GM12874 (cell line): ENCODE results near the gene SRD5A3.

Source experiments
- TF ChIP-seq, protein P1 (sequence below): IDR thresholded peaks from 2 replicates; pipeline ENCODE4 v1.5.1; 2011; ENCODE audit warnings: low read depth, mild to moderate bottlenecking, control low read depth, low read length, moderate library complexity; ENCODE audit not compliant: insufficient read depth

Gene SRD5A3

DNA sequence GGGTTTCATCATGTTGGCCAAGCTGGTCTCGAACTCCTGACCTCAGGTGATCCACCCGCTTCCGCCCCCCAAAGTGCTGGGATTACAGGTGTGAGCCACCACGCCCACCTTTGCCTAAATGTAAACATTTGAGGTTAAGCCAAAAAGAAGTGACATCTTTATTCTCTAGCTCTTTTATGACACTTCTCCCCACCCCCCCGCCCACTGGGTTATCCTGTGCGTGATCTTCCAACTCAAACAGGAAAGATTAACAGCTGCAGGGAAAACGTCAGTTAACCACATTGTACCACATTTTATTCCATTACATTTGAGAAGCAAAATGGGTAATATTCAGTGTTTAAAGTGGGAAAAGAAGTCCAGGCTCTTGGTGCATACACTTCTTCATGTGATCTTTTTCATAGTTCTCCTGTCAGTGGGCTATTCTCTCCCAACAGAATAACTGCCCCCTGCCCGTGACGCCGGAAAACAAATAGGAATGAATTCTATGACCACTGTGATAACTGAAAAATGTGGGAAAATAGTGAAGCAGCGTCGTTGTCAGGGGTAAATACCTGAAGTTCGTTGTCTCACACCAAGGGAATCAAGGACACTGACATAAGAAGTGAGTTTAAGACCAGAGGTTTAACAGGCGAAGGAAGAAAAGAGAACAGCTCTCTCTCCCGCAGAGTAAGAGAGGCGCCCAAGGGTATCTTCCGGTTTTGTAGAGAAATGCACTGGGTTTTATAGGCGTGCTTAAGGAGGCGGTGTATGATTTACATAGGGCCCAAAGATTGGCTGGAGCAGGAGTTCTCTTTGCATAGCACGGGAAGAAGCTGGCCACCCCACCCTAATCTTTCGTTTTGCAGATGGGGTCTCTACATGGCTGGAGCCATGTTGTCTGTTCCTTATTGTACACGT is 9.7 kb upstream of the SRD5A3 start:
- TF ChIP-seq, protein P1, sequence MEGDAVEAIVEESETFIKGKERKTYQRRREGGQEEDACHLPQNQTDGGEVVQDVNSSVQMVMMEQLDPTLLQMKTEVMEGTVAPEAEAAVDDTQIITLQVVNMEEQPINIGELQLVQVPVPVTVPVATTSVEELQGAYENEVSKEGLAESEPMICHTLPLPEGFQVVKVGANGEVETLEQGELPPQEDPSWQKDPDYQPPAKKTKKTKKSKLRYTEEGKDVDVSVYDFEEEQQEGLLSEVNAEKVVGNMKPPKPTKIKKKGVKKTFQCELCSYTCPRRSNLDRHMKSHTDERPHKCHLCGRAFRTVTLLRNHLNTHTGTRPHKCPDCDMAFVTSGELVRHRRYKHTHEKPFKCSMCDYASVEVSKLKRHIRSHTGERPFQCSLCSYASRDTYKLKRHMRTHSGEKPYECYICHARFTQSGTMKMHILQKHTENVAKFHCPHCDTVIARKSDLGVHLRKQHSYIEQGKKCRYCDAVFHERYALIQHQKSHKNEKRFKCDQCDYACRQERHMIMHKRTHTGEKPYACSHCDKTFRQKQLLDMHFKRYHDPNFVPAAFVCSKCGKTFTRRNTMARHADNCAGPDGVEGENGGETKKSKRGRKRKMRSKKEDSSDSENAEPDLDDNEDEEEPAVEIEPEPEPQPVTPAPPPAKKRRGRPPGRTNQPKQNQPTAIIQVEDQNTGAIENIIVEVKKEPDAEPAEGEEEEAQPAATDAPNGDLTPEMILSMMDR, result no peak

DNA sequence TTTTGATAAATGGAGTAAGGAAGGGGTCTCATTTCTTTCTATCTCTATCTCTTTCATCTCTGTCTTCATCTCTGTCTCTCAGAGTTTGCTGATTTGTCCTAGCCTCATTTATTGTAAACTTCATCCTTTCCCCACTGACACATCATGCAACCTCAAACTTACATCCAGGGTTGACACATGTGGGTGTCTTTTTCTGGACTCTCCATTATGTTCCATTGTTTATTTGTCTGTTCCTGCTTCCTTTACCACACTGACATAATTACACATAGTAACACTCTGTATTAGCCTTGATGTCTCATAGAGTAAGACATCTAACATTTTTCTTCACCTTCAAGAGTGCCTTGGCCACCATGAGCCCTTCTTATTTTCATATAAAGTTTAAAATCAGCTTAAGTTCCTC is 8.1 kb upstream of the SRD5A3 start:
- TF ChIP-seq, protein P1, result no peak

DNA sequence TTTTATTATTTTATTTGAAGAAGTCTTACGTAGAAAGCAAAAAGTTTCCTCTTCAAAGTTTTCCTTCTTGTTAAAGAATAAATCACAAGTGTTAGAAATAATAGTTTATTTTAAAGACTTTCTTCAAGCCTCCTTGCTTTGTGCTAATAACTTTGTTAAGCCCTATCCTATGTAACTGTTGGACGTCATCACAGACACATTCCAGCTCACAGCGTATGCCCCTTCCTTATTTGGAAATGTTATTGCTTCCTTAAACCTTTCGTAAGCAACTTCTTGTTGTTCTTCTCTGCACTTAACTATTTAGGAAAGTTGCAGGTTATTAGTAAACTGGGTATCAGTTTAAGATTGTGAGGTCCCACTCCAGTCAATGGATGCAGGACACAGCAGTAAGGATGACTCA is 7.6 kb upstream of the SRD5A3 start:
- TF ChIP-seq, protein P1, result no peak

DNA sequence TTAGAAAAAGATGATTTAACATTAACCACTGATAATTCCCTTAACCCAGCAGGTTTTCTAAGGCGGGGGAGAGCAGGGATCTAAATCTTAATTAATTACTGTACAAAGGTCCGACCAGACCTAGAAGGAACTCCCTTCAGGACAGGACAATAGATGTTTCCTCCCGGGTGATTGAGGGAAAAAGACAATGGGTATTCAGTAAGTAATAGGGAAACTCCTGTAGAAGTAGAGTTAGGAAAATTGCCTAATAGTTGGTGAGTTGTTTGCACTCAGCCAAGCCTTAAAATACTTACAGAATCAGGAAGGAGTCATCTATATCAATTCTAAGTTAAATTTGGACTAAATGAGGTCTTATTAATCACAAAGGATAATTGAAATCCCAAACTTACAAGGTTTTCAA is 5.8 kb upstream of the SRD5A3 start:
- TF ChIP-seq, protein P1, result no peak

DNA sequence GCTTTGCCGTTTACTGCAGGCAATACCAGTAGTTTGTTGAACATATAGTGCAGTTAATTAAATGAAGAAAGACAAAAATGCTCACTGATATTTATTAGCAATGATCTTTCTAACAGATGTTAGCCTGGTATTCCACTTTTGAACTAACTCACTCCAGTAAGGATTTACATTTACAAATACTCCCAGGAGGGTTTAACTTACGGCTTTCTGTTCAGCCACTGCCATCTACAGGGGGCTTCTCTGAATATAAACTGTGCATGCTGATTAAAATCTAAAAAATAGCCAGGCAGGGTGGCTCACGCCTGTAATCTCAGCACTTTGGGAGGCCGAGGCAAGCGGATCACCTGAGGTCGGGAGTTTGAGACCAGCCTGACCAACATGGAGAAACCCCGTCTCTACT is 2.2 kb upstream of the SRD5A3 start:
- TF ChIP-seq, protein P1, result no peak

DNA sequence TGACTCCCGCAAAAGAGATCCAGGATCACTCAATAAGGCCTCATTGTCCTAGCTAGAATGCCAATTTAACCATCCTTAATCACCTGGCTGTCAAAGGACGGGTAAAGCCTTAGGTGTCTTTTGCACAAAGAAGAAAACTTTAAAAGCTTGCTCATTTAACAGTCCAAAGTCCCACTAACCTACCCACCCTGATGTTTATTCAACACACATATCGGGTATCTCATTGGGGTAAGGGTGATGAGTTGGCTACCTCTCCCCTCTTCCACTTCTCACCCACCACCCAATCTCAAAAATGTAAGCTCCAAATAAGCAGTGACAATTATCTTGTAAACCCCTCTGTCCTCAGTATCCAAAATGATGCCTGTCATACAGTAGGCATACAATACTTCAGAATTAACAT is 988 bp upstream of the SRD5A3 start:
- TF ChIP-seq, protein P1, result no peak

DNA sequence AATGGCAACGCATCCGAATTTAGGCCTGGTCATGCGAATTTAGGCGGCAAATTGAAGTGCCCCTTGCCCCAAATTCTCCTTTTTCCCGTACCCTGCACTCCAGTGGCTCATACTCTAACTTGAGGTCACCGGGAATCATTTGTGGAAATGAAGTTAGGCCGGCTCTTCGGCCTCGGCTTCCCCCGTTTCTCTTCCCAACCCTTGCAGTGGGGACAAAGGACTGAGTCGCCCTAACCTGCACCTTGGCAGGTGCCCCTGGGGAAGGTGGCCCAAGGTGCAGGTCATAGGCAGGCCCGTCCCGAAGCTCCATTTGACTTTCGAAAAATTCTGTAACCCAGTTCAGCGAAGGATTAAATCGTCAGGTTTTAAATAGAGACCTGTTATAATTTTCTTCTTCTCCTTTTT is 811 bp downstream of the SRD5A3 start:
- TF ChIP-seq, protein P1, result no peak
